ENCODE data around the gene BICRA. TPM values are rescaled to one million over a fixed set of nuclear protein-coding genes. Genes with fewer than 3 reads are reported as not detected.
A peak's percentile ranks its signal among the peaks of the same experiment; 100 is the strongest.

The BICRA gene
- total RNA-seq, 1 experiment from 2014 or later = 14.4 TPM

DNA sequence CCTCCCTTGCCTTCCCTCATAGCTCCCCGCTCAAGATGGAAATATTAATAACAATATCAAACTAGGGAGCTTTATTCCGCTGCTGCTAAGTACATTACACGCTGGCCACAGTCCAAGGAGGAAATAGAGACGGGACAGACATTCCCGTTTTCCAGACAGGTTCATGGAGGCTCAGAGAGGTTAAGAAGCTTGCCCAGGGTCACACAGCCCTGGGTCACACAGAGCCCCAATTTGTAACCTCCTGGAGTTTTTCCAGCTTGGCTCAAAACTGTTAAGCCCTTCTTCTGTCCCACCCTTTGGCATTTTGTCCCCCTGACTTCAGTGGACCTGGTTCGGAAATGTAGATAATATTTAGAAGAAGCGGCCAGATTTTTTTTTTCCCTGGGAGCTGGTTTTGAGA lies 2.0 kb downstream of the BICRA start:
- BruUV-seq (replicated peaks) = no TSS peak
- Histone ChIP-seq H3K27ac (no peak overlapping the region; the same call in 1 of the 2 replicates), H4K20me1 (ENCODE audit: insufficient read depth) (peaks cover 39% of the 10 kb centered on the region), H3F3A (ENCODE audit: insufficient read depth, low read depth) (peaks cover 22% of the 10 kb centered on the region), H3K4me2 (peak overlapping the region; percentile 85), H3K27me3 (ENCODE audit: insufficient read depth, low read depth) (no peaks in the 10 kb centered on the region), H3K4me1 (replicated peaks; ENCODE audit: insufficient read depth) (peaks cover 11% of the 10 kb centered on the region; the same call in 1 of the 2 replicates), H3K9me3 (ENCODE audit: insufficient read depth, low read depth) (no peaks in the 10 kb centered on the region), H2AFZ (no peak overlapping the region), H3K79me2 (ENCODE audit: low read depth) (peaks cover 85% of the 10 kb centered on the region), H3K4me3 (peak overlapping the region; percentile 100; the same call in 1 of the 2 replicates), H3K9me2 (ENCODE audit: insufficient read depth) (no peaks in the 10 kb centered on the region), H3K36me3 (ENCODE audit: low read depth) (no peaks in the 10 kb centered on the region; the same call in 1 of the 2 replicates)
- no peak for DNase-seq
- CTCF ChIA-PET = interaction anchor here (0.6 kb wide), 1 partner anchor 402 kb away, joined by 20 read pairs; no protein-coding TSS in a partner anchor
- TF ChIP-seq EZH2 (IDR thresholded peaks at IDR 0.05; ENCODE audit: low read depth) = no peak
- TF ChIP-seq, protein P1, sequence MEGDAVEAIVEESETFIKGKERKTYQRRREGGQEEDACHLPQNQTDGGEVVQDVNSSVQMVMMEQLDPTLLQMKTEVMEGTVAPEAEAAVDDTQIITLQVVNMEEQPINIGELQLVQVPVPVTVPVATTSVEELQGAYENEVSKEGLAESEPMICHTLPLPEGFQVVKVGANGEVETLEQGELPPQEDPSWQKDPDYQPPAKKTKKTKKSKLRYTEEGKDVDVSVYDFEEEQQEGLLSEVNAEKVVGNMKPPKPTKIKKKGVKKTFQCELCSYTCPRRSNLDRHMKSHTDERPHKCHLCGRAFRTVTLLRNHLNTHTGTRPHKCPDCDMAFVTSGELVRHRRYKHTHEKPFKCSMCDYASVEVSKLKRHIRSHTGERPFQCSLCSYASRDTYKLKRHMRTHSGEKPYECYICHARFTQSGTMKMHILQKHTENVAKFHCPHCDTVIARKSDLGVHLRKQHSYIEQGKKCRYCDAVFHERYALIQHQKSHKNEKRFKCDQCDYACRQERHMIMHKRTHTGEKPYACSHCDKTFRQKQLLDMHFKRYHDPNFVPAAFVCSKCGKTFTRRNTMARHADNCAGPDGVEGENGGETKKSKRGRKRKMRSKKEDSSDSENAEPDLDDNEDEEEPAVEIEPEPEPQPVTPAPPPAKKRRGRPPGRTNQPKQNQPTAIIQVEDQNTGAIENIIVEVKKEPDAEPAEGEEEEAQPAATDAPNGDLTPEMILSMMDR (conservative IDR thresholded peaks at IDR 0.05) = no peak
- intact Hi-C loops (cut with micrococcal nuclease; ENCODE audit: unreplicated experiment) = no loop called here
- POLR2A ChIA-PET (ENCODE audit: unreplicated experiment) = no interaction called here

DNA sequence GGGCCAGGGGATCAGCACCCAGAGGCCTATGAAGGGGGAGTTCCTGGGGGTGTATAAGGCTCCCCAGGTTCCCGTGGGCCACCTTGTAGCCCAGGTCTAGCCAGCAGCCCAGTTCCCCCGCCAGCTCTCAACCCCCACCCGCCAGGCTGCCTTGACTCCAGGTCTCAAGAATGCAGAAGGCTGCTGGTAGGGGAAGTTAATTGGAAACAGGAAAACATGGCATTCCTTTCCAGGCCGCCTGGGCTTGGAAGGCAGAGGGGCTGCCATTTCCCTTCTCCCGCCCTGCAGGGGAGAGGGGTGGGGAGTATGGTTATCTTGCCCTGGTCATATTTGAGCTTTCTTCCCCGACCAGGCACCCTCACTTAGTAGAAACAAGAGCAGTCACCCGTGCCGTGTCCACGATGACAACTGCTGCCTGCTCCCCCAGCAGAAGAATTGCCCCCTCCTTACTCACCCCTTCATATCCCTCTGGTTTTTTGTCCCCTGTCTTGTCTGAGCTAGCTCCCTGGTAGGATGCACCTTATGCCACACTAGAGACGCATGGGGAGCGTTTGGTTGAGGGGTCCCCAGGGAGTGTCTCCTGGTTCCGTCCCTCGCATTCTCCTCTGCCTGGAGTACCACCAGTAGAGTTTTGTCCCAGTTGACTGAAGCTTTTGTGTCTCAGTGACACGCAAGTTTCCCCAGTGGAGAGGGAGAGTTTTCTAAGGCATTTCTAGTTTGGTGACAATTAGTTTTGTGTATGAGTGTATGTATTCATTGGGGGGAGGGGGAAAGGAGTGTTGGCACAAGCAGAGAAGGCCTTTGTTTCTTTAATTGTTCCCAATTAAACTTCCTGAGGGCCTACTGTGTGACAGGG lies 4.5 kb downstream of the BICRA start:
- ChIA-PET POLR2A (ENCODE audit: unreplicated experiment) (no interaction called here), CTCF (interaction anchor here (0.6 kb wide), 2 partner anchors 25 to 186 kb away, joined by 3 to 4 read pairs; no protein-coding TSS in a partner anchor)
- Histone ChIP-seq H3K27me3 (ENCODE audit: insufficient read depth, low read depth) (no peaks in the 10 kb centered on the region), H2AFZ (no peak overlapping the region), H4K20me1 (ENCODE audit: insufficient read depth) (peaks cover 57% of the 10 kb centered on the region), H3K27ac (no peak overlapping the region), H3K79me2 (ENCODE audit: low read depth) (peaks cover 87% of the 10 kb centered on the region), H3K4me1 (replicated peaks; ENCODE audit: insufficient read depth) (peaks cover 11% of the 10 kb centered on the region; the same call in 1 of the 2 replicates), H3F3A (ENCODE audit: insufficient read depth, low read depth) (peaks cover 13% of the 10 kb centered on the region; the same call in 1 of the 2 replicates), H3K36me3 (ENCODE audit: low read depth) (no peaks in the 10 kb centered on the region; the same call in 1 of the 2 replicates), H3K4me2 (no peak overlapping the region), H3K9me2 (ENCODE audit: insufficient read depth) (no peaks in the 10 kb centered on the region), H3K9me3 (ENCODE audit: insufficient read depth, low read depth) (no peaks in the 10 kb centered on the region), H3K4me3 (no peak overlapping the region)
- no peak for DNase-seq
- no peak for TF ChIP-seq EZH2 (IDR thresholded peaks at IDR 0.05; ENCODE audit: low read depth)
- TF ChIP-seq, protein P1 (conservative IDR thresholded peaks at IDR 0.05) = no peak
- BruUV-seq (replicated peaks) = no TSS peak
- intact Hi-C loops (cut with micrococcal nuclease; ENCODE audit: unreplicated experiment) = no loop called here

DNA sequence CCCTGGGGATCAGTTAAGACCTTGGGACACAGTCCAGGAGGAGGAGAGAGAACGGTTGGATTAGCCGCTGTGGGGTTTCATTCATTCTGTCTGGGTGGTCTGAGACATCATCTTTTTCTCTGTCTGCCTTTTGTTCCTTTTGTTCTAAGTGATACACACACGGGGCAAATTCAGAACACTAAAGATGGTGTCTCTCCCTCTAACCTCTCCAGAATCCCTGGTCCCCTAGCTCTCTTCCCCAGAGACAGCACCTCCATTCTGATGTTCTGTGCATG lies 5.0 kb downstream of the BICRA start:
- no peak overlapping the region for H3K27ac ChIP-seq
- H3K79me2 ChIP-seq (ENCODE audit: low read depth) = peaks cover 91% of the 10 kb centered on the region
- H2AFZ ChIP-seq = no peak overlapping the region
- H3K9me2 ChIP-seq (ENCODE audit: insufficient read depth) = no peaks in the 10 kb centered on the region
- no TSS peak for BruUV-seq (replicated peaks)
- H3K4me3 ChIP-seq = no peak overlapping the region
- ChIA-PET CTCF (interaction anchor here (0.6 kb wide), 1 partner anchor 25 kb away, joined by 3 read pairs; no protein-coding TSS in a partner anchor), POLR2A (ENCODE audit: unreplicated experiment) (no interaction called here)
- H3K4me2 ChIP-seq = no peak overlapping the region
- DNase-seq = no peak
- peaks cover 13% of the 10 kb centered on the region; the same call in 1 of the 2 replicates for H3F3A ChIP-seq (ENCODE audit: insufficient read depth, low read depth)
- TF ChIP-seq, protein P1 (conservative IDR thresholded peaks at IDR 0.05) = no peak
- no peak for TF ChIP-seq EZH2 (IDR thresholded peaks at IDR 0.05; ENCODE audit: low read depth)
- H3K4me1 ChIP-seq (replicated peaks; ENCODE audit: insufficient read depth) = peaks cover 11% of the 10 kb centered on the region; the same call in 1 of the 2 replicates
- no peaks in the 10 kb centered on the region for H3K27me3 ChIP-seq (ENCODE audit: insufficient read depth, low read depth)
- peaks cover 63% of the 10 kb centered on the region for H4K20me1 ChIP-seq (ENCODE audit: insufficient read depth)
- intact Hi-C loops (cut with micrococcal nuclease; ENCODE audit: unreplicated experiment) = no loop called here
- no peaks in the 10 kb centered on the region; the same call in 1 of the 2 replicates for H3K36me3 ChIP-seq (ENCODE audit: low read depth)
- no peaks in the 10 kb centered on the region for H3K9me3 ChIP-seq (ENCODE audit: insufficient read depth, low read depth)
